ENCODE measurements around the gene GUF1. TPM values are rescaled to one million over a fixed set of nuclear protein-coding genes. Genes with fewer than 3 reads are reported as not detected.

GUF1 gene, protein sequence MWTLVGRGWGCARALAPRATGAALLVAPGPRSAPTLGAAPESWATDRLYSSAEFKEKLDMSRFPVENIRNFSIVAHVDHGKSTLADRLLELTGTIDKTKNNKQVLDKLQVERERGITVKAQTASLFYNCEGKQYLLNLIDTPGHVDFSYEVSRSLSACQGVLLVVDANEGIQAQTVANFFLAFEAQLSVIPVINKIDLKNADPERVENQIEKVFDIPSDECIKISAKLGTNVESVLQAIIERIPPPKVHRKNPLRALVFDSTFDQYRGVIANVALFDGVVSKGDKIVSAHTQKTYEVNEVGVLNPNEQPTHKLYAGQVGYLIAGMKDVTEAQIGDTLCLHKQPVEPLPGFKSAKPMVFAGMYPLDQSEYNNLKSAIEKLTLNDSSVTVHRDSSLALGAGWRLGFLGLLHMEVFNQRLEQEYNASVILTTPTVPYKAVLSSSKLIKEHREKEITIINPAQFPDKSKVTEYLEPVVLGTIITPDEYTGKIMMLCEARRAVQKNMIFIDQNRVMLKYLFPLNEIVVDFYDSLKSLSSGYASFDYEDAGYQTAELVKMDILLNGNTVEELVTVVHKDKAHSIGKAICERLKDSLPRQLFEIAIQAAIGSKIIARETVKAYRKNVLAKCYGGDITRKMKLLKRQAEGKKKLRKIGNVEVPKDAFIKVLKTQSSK
- total RNA-seq, result 16.0 TPM

- DNase-seq (ENCODE audit: low spot score), result peak; percentile 92
These were observed at the start of gene GUF1 for GRCh38 chr4:44678094-44679041. Gene GUF1, plus strand, starts transcription at chr4:44678420. Its CDS starts 203 bp downstream, at chr4:44678623.

GRCh38 chr4:44629280-44629866 is 48.8 kb upstream of the GUF1 start:
- peak; percentile 30 for DNase-seq (ENCODE audit: low spot score)

- no peak for DNase-seq (ENCODE audit: low spot score)
These were observed 46.1 kb upstream of the GUF1 start for GRCh38 chr4:44632089-44632488.

- DNase-seq (ENCODE audit: low spot score), result no peak
These were observed 45.5 kb upstream of the GUF1 start for GRCh38 chr4:44632733-44633132.

DNA sequence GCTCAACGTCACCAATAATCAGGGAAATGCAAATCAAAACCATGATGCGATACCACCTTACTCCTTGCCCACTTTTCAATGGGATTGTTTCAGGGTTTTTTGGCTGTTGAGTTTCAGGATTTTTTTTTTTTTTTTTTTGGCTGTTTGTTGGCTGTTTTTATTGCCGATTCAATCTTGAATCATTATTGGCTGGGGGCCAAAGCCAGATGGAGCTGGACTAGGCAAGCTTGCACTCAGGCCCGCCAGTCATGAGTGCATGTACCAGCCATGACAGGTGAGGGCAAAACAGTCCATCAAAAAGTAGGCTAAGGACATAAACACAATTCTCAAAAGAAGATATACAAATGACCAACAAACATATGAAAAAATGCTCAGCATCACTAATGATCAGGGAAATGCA is 40.1 kb upstream of the GUF1 start:
- no peak for DNase-seq (ENCODE audit: low spot score)

- no peak for DNase-seq (ENCODE audit: low spot score)
These were observed 32.1 kb upstream of the GUF1 start for GRCh38 chr4:44646151-44646550.

DNA sequence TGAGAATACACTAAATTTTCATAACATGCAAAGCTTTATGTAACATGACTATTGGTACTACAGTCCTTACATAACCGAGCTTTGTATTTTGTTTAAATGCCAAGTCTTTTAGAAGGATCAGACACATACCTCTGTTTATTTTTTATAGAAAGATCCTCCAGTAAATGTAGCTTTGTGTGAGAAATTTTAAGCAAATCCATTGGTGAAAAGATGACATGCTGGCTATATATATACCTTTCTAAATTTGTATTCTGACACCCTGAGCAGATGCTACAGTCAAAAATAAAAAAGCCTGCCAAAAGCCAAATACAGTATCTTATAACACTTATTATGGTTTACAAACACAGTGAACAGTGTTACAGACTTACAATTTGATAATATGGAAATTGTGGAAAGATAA is 26.8 kb upstream of the GUF1 start, which contains the start of gene YIPF7:
Gene YIPF7 (minus strand): TSS at position 201 of the 400 bp plus-strand sequence. CDS start 1,525 bp downstream, outside the sequence.
- DNase-seq (ENCODE audit: low spot score), result no peak

DNA sequence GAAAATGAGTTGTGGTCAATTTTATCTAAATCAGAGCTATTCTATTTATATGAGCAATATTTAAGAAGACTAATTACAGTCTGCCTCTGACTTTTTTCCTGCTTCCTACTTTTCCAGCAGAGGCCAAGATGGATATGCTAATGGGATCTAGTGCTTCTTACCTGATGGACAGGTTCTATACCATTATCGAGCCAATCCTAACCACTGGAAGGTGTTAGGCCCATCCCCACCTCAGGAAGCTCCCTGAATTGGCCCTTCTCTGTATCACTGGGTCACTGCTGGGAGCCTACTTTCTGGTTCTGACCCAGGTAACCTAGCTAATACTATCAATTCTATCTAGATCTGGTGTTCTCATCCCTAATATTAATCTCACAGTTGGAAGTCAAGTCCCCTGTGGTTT is 26.2 kb upstream of the GUF1 start:
- no peak for DNase-seq (ENCODE audit: low spot score)

GRCh38 chr4:44660396-44660795 is 17.8 kb upstream of the GUF1 start:
- no peak for DNase-seq (ENCODE audit: low spot score)

DNA sequence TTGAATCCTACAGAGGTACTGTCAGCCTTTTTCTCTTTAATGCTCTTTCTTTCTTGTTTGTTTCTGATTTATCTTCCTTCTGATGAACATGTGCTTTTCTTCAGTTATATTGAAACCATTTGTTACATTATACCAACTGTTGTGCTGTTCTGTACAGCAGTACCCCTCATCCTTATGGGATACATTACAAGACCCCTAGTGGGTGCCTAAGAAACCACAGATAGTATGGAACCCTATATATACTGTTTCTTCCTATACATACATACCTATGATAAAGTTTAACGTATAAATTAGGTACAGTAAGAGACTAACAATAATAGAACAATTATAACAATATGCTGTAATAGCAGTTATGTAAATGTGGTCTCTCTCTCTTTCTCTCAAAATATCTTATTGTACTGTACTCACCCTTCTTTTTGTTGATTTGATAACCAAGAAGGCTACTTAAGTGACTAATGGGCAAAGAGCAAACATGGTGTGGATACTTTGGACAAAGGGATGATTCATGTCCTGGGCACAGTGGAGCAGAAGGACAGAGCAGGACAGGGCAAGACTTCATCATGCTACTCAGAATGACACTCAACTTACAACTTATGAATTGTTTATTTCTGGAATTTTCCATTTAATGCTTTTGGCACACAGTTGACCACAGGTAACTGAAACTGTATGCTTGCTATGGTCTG is 16.1 kb upstream of the GUF1 start:
- DNase-seq (ENCODE audit: low spot score), result no peak

- no peak for DNase-seq (ENCODE audit: low spot score)
These were observed 15.6 kb upstream of the GUF1 start for GRCh38 chr4:44662623-44663005.

DNA sequence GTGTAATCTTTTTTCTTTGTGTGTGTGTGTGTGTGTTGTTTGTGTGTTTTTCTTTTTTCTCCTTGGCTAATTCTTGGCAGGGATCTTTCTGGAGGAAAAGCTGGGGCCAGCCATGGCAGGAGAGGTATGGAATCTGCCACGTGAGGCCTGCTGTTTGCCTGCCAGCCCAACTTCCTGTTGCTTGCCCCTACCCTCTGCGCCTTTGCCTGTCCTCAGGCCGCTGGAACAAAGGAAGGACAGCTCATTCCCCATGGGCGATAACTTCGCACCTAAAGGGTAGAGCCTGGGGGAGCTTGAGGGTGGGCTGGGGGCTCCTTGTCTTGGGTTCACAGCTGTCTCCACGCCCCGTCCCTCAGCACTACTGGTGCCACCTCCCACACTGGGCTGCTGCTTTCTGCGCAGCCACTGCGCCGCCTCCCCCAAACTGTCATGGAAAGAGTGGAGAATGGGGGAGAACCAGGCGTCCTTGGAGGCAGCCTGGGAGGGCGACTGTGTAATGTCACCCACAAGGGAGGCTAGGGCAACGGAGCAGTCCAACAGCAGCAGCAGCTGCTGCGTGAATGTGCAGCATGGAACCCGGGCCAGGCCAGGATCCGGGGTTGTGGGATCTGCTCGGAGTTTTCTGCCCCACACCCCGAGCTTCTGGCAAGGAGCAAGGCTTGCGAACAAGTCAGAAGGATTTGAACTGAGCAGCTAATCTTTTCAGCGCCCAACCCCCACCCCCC is 14.5 kb upstream of the GUF1 start:
- no peak for DNase-seq (ENCODE audit: low spot score)

DNA sequence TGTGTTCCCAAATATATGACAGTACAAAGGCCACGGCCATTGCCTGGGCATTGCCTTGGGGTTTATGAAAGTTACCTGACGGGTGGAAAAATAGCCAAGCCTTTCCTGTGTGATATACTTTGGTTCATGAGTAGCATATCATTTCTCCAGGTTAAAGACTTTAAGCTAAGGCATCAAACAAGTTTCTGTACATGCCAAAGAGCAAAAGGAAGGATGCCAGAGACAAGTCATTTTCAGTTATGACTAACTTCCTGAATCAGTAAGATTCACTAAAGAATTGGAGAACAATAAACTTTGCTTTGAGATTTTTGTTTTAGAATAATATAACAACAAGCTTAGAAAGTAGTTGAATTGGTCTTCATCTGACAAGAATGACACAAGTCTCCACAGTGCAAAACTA is 9.7 kb upstream of the GUF1 start:
- no peak for DNase-seq (ENCODE audit: low spot score)

GRCh38 chr4:44670506-44671199 is 7.6 kb upstream of the GUF1 start:
- DNase-seq (ENCODE audit: low spot score), result no peak

DNA sequence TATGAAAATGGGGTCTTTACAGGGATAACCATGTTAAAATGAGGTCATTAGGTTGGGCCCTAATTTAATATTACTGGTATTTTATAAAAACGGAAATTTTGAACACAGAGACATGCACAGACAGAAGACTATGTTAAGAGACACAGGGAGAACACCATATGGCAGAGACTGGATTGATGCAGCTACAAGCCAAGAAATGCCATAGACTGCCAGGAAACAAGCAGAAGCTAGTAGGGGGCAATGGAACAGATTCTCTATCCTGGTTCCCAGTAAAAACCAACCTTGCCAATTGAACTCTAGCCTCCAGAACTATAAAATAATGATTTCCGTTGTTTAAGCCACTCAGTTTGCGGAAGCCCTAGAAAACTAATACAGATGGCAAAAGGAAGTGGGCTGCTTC is 6.6 kb upstream of the GUF1 start:
- no peak for DNase-seq (ENCODE audit: low spot score)

DNA sequence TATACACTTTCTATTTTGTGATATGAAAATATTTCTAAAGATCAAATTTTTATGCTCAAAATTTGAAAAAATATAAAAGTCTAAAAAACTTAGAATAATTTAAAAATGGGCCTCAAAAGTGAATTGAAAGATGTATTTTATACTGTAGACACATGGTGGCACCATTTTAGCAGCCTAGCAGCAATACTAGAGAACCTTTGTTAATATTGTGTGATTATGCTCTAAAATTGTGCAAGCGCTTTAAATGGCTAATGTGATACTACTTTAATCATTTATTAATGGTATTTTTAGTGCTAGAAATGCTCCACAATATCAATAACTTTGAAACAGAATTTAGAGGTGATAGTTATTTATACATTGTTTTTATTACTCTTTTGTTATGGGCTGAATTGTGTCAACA is 3.7 kb upstream of the GUF1 start:
- DNase-seq (ENCODE audit: low spot score), result no peak

DNA sequence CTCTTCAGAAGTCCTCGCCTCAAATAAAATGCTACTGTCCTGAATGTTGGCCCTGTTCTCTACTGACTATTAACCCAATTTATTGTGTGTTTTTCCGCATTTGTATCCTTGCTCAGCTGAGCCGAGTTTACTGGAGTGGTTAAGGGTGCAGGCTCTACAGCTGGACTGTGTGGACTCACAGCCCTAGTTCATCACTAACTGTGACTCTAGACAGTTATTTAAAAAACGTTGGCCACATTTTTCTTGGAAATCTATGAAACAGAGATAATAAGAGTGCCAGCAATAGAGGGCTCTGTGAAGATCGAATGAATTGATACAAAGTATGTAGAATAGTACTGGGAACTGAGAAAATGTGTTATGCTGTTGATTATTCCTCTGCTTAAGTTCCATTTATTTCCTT is 2.9 kb upstream of the GUF1 start:
- DNase-seq (ENCODE audit: low spot score), result no peak

DNA sequence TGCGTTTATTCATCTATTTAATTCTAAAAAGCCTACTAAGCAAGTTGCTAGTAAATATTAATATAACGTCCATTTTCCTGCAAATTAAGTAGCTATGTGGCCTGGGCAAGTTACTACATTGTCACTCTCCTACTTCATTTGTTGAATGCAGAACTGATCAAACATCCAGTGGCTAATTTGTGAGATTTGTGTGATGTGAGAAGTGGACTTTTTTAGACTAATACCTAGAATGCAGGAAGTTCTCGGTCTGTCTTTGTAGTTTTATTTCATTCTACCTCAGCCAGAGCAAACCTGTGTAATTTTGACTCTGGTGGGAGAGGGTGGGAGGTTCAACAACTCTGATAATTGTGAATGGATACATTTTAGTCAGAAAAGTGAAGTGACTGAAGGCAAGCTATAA is 840 bp downstream of the GUF1 start:
- DNase-seq (ENCODE audit: low spot score), result no peak

- no peak for DNase-seq (ENCODE audit: low spot score)
These were observed 6.4 kb downstream of the GUF1 start for GRCh38 chr4:44684648-44685047.

GRCh38 chr4:44700427-44700826 is 22.2 kb downstream of the GUF1 start:
- DNase-seq (ENCODE audit: low spot score), result no peak

All from mucosa of gallbladder (tissue), 1 donor.